WTC11 (cell line): Measurements from ENCODE around the gene CAPN13. TPM values are rescaled to one million over a fixed set of nuclear protein-coding genes. Genes with fewer than 3 reads are reported as not detected.

ENCODE experiments used
- ATAC-seq: fragments of 200-7000 bp; cut with Tn5 transposase; 2 replicates; pipeline ENCODE4 v1.10.0; 2021; ENCODE audit warnings: mild to moderate bottlenecking, moderate library complexity
- CTCF ChIA-PET: fragments of 300-600 bp; sonication (Branson Sonifier 250); formaldehyde crosslinking; loops from one replicate; lab custom pipeline; 2021; ENCODE audit warnings: antibody characterized with exemption; lab: Charles Lee
- POLR2A ChIA-PET: fragments of 350-600 bp; sonication (Branson Sonifier 250); formaldehyde crosslinking; loops from one replicate; lab custom pipeline; 2021; ENCODE audit warnings: antibody characterized with exemption; lab: Charles Lee
- DNase-seq: peaks from one replicate; pipeline ENCODE4 v3.0.0; 2021; ENCODE audit warnings: low spot score
- H3K27ac Mint-ChIP-seq: 2 replicates; pipeline ENCODE4 v1.8.0; 2021; ENCODE audit warnings: mixed read lengths
- H3K27me3 Mint-ChIP-seq: 2 replicates; pipeline ENCODE4 v1.8.0; 2021; ENCODE audit warnings: low read depth, mild to moderate bottlenecking, moderate library complexity, mixed read lengths
- H3K36me3 Mint-ChIP-seq: 2 replicates; pipeline ENCODE4 v1.8.0; 2021; ENCODE audit warnings: mixed read lengths
- H3K4me1 Mint-ChIP-seq: 2 replicates; pipeline ENCODE4 v1.8.0; 2022; ENCODE audit warnings: mixed read lengths
- H3K4me3 Mint-ChIP-seq: 2 replicates; pipeline ENCODE4 v1.8.0; 2021; ENCODE audit warnings: mild to moderate bottlenecking, moderate library complexity, mixed read lengths
- H3K9me3 Mint-ChIP-seq: 2 replicates; pipeline ENCODE4 v1.8.0; 2021; ENCODE audit warnings: mixed read lengths
- NFYB ChIP-seq: sonication (generic); formaldehyde crosslinking; conservative IDR thresholded peaks from 2 replicates; pipeline ENCODE4 v1.8.0; 2022; ENCODE audit warnings: low read depth, missing genetic modification reagents
- SMAD4 ChIP-seq: sonication (generic); formaldehyde crosslinking; IDR thresholded peaks from 2 replicates; pipeline ENCODE4 v1.8.0; 2022; ENCODE audit warnings: mild to moderate bottlenecking, missing genetic modification reagents
- SOX15 ChIP-seq: fragments of 250-450 bp; sonication (Bioruptor Pico); IDR thresholded peaks from 2 replicates; pipeline ENCODE4 v1.9.0; 2021; ENCODE audit warnings: mild to moderate bottlenecking
- ZNF138 ChIP-seq: sonication (generic); formaldehyde crosslinking; conservative IDR thresholded peaks from 2 replicates; pipeline ENCODE4 v1.8.1; 2022; ENCODE audit warnings: mild to moderate bottlenecking, moderate library complexity, missing genetic modification reagents
- ZNF423 ChIP-seq: fragments of 250-450 bp; sonication (Bioruptor Pico); IDR thresholded peaks from 2 replicates; pipeline ENCODE4 v2.1.2; 2022; ENCODE audit warnings: mild to moderate bottlenecking, moderate library complexity
- total RNA-seq: library from RNA; stranded (reverse); gene quantifications from 3 replicates; pipeline ENCODE4 v1.2.3, GENCODE V29; 2021
- TF ChIP-seq, protein P1 (sequence below): fragments of 250-450 bp; sonication (Bioruptor Pico); IDR thresholded peaks from 2 replicates; pipeline ENCODE4 v1.8.0; 2021; ENCODE audit warnings: mild to moderate bottlenecking
- TF ChIP-seq, protein P2 (sequence below): fragments of 250-450 bp; sonication (Bioruptor Pico); IDR thresholded peaks from 2 replicates; pipeline ENCODE4 v1.9.0; 2021; ENCODE audit warnings: mild to moderate bottlenecking, borderline replicate concordance
- TF ChIP-seq, protein P3 (sequence below): sonication (generic); formaldehyde crosslinking; IDR thresholded peaks from 2 replicates; pipeline ENCODE4 v1.8.1; 2023; ENCODE audit warnings: mild to moderate bottlenecking, missing genetic modification reagents
- TF ChIP-seq, protein P4 (sequence below): fragments of 250-450 bp; sonication (Bioruptor Pico); IDR thresholded peaks from 2 replicates; pipeline ENCODE4 v2.1.2; 2022; ENCODE audit warnings: mild to moderate bottlenecking, moderate library complexity
- TF ChIP-seq, protein P5 (sequence below): fragments of 250-450 bp; sonication (Bioruptor Pico); IDR thresholded peaks from 2 replicates; pipeline ENCODE4 v1.9.0; 2021; ENCODE audit warnings: mild to moderate bottlenecking
- TF ChIP-seq, protein P6 (sequence below): fragments of 250-450 bp; sonication (Bioruptor Pico); conservative IDR thresholded peaks from 2 replicates; pipeline ENCODE4 v1.9.0; 2021; ENCODE audit warnings: mild to moderate bottlenecking
- TF ChIP-seq, protein P7 (sequence below): sonication (generic); formaldehyde crosslinking; IDR thresholded peaks from 2 replicates; pipeline ENCODE4 v1.8.0; 2022; ENCODE audit warnings: missing genetic modification reagents
- TF ChIP-seq, protein P8 (sequence below): sonication (generic); formaldehyde crosslinking; IDR thresholded peaks from 2 replicates; pipeline ENCODE4 v1.8.0; 2022; ENCODE audit warnings: mild to moderate bottlenecking, missing genetic modification reagents

CAPN13 gene
- total RNA-seq, 1 experiment from 2014 or later, result 1.7 TPM

DNA sequence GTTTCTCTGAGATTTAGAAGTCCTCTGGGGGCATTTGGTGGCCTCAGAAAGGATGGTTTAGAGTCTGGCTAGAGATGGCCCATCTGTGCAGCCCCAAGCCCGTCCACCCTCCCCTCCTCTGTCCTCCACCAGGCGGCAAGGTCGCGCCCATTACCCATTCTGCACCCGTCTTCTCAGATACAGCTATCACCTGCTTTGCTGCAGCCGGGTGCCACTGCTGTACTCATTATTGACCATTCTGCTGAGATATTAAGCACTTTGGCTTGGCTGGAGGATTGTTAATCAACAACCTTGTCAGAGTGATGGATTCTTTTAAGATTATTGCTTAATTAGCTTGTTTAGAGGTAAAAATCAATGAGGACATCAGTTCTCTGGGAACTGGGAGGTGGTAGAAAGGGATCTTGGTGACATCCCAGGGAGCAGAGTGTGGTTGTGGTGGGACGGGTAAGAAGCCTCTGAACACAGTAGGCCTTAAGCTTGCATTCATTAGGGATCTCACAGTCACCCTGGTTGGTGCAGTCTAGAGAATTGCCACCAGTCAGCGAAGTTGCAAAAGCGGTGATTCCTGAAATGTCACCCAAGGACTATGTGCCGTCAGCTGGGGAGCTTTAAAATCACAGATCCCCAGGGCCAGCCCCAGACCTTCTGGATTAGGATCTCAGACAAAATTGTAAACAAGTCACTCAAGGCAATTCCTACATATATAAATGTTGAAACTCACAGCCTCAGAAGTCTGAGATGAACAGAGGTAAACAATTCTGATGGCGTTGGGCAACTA lies 90.9 kb downstream of the CAPN13 start:
- ATAC-seq (no peak), DNase-seq (no peak)
- H3K27ac Mint-ChIP-seq, result no peak overlapping the region
- 0 out of 2 replicates have a peak, but pooled peaks cover 3% of the 10 kb centered on the region for H3K36me3 Mint-ChIP-seq
- POLR2A ChIA-PET, result no interaction called here
- no peak overlapping the region for H3K4me3 Mint-ChIP-seq
- H3K9me3 Mint-ChIP-seq, result no peaks in the 10 kb centered on the region; the same call in 1 of the 2 replicates
- CTCF ChIA-PET, result interaction anchor here (1.0 to 3.3 kb wide), 10 partner anchors 24 to 617 kb away, joined by 3 to 29 read pairs (median 5); partner anchors contain the start of gene CAPN13
- no peaks in the 10 kb centered on the region for H3K4me1 Mint-ChIP-seq
- no peaks in the 10 kb centered on the region; the same call in 1 of the 2 replicates for H3K27me3 Mint-ChIP-seq
- TF ChIP-seq NFYB (CRISPR knock-in tag), result no peak
- TF ChIP-seq, protein P1, sequence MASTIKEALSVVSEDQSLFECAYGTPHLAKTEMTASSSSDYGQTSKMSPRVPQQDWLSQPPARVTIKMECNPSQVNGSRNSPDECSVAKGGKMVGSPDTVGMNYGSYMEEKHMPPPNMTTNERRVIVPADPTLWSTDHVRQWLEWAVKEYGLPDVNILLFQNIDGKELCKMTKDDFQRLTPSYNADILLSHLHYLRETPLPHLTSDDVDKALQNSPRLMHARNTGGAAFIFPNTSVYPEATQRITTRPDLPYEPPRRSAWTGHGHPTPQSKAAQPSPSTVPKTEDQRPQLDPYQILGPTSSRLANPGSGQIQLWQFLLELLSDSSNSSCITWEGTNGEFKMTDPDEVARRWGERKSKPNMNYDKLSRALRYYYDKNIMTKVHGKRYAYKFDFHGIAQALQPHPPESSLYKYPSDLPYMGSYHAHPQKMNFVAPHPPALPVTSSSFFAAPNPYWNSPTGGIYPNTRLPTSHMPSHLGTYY (CRISPR knock-in tag), result no peak
- TF ChIP-seq SOX15 (CRISPR knock-in tag), result no peak

DNA sequence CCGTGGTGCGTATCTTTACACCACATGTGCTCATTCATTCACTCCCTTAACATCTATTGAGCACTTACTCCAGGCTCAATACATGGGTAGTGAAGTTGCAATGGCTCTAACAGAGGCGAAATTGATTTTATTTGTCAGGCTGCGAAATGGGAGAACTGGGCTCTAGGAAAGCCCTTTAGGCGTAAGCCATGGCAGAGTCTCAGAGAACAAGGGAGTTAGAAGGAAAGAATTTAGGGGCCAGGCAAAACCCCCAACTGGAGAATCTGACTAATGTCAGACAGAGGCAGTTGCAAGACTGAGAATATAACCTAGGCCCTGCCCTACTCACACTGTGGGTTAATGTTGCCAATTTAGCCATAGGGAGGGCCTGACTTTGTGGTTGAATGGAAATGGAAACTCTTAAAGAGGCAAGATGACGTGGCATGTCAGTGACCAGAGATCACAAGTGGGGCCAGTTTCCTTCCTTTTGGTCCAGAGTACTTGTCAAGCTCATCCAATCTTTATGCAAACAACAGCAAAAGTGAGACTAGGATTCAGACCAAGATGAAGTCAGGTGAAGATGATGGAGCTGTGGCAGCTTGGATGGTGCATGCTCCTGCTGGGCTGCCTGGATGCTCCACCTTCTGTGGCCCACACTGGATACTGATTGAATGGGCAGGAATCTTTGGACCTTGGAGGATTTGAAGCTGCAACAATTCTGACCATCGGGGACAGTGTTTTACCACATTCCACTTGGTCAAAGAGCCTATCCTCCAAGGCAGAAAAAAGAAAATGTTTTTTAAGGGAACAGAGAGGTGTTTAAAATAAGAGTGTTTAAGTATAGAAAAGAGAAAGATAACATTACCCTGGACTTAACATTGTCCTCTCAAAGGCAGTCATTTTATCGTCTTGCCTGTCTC lies 92.2 kb downstream of the CAPN13 start:
- peaks cover 5% of the 10 kb centered on the region; the same call in 1 of the 2 replicates for H3K36me3 Mint-ChIP-seq
- ChIA-PET CTCF (interaction anchor here (0.6 to 3.3 kb wide), 23 partner anchors 26 to 618 kb away, joined by 3 to 29 read pairs (median 4); partner anchors contain the start of genes CAPN13 and GALNT14), POLR2A (no interaction called here)
- peak; percentile 13; the same call in 1 of the 2 replicates for ATAC-seq
- DNase-seq, result no peak
- H3K4me3 Mint-ChIP-seq, result no peak overlapping the region
- H3K27me3 Mint-ChIP-seq, result no peaks in the 10 kb centered on the region; the same call in 1 of the 2 replicates
- H3K4me1 Mint-ChIP-seq, result no peaks in the 10 kb centered on the region
- H3K9me3 Mint-ChIP-seq, result peaks cover 8% of the 10 kb centered on the region
- H3K27ac Mint-ChIP-seq, result no peak overlapping the region
- TF ChIP-seq ZNF138 (no peak), SMAD4 (CRISPR knock-in tag) (no peak), ZNF423 (CRISPR knock-in tag) (no peak), NFYB (CRISPR knock-in tag) (no peak)
- TF ChIP-seq, protein P2, sequence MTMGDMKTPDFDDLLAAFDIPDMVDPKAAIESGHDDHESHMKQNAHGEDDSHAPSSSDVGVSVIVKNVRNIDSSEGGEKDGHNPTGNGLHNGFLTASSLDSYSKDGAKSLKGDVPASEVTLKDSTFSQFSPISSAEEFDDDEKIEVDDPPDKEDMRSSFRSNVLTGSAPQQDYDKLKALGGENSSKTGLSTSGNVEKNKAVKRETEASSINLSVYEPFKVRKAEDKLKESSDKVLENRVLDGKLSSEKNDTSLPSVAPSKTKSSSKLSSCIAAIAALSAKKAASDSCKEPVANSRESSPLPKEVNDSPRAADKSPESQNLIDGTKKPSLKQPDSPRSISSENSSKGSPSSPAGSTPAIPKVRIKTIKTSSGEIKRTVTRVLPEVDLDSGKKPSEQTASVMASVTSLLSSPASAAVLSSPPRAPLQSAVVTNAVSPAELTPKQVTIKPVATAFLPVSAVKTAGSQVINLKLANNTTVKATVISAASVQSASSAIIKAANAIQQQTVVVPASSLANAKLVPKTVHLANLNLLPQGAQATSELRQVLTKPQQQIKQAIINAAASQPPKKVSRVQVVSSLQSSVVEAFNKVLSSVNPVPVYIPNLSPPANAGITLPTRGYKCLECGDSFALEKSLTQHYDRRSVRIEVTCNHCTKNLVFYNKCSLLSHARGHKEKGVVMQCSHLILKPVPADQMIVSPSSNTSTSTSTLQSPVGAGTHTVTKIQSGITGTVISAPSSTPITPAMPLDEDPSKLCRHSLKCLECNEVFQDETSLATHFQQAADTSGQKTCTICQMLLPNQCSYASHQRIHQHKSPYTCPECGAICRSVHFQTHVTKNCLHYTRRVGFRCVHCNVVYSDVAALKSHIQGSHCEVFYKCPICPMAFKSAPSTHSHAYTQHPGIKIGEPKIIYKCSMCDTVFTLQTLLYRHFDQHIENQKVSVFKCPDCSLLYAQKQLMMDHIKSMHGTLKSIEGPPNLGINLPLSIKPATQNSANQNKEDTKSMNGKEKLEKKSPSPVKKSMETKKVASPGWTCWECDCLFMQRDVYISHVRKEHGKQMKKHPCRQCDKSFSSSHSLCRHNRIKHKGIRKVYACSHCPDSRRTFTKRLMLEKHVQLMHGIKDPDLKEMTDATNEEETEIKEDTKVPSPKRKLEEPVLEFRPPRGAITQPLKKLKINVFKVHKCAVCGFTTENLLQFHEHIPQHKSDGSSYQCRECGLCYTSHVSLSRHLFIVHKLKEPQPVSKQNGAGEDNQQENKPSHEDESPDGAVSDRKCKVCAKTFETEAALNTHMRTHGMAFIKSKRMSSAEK (CRISPR knock-in tag), result no peak
- TF ChIP-seq, protein P3, sequence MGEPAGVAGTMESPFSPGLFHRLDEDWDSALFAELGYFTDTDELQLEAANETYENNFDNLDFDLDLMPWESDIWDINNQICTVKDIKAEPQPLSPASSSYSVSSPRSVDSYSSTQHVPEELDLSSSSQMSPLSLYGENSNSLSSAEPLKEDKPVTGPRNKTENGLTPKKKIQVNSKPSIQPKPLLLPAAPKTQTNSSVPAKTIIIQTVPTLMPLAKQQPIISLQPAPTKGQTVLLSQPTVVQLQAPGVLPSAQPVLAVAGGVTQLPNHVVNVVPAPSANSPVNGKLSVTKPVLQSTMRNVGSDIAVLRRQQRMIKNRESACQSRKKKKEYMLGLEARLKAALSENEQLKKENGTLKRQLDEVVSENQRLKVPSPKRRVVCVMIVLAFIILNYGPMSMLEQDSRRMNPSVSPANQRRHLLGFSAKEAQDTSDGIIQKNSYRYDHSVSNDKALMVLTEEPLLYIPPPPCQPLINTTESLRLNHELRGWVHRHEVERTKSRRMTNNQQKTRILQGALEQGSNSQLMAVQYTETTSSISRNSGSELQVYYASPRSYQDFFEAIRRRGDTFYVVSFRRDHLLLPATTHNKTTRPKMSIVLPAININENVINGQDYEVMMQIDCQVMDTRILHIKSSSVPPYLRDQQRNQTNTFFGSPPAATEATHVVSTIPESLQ (CRISPR knock-in tag), result no peak
- TF ChIP-seq, protein P4, sequence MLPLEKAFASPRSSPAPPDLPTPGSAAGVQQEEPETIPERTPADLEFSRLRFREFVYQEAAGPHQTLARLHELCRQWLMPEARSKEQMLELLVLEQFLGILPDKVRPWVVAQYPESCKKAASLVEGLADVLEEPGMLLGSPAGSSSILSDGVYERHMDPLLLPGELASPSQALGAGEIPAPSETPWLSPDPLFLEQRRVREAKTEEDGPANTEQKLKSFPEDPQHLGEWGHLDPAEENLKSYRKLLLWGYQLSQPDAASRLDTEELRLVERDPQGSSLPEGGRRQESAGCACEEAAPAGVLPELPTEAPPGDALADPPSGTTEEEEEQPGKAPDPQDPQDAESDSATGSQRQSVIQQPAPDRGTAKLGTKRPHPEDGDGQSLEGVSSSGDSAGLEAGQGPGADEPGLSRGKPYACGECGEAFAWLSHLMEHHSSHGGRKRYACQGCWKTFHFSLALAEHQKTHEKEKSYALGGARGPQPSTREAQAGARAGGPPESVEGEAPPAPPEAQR (CRISPR knock-in tag), result no peak
- TF ChIP-seq, protein P5, sequence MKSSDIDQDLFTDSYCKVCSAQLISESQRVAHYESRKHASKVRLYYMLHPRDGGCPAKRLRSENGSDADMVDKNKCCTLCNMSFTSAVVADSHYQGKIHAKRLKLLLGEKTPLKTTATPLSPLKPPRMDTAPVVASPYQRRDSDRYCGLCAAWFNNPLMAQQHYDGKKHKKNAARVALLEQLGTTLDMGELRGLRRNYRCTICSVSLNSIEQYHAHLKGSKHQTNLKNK (CRISPR knock-in tag), result no peak
- TF ChIP-seq, protein P6, sequence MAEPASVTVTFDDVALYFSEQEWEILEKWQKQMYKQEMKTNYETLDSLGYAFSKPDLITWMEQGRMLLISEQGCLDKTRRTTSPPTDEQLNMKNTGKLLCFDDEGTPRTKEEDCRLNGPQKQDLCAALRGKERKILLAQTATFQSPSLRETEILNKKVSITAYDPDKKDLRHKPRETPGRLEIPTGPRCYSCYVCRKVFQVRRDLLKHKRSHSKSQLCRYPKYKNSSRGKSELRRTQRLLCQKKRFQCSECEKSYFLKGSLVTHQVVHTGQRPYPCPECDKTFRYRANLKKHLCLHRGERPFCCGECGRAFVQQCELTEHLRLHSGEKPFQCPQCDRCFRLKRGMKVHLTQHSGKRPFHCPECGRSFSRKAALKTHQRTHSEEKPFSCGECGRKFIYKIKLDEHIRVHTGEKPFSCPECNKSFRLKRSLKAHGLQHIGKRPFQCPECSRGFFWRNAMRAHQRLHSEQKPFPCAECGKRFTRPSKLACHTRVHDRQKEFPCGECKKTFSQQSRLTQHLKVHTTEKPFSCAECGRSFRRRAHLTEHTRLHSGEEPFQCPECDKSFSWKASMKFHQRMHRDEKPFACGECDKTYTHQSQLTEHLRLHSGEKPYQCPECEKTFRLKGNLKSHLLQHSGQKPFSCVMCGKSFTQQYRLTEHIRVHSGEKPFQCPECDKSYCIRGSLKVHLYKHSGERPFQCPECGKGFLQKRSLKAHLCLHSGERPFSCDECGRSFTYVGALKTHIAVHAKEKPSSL, result no peak
- TF ChIP-seq, protein P7, sequence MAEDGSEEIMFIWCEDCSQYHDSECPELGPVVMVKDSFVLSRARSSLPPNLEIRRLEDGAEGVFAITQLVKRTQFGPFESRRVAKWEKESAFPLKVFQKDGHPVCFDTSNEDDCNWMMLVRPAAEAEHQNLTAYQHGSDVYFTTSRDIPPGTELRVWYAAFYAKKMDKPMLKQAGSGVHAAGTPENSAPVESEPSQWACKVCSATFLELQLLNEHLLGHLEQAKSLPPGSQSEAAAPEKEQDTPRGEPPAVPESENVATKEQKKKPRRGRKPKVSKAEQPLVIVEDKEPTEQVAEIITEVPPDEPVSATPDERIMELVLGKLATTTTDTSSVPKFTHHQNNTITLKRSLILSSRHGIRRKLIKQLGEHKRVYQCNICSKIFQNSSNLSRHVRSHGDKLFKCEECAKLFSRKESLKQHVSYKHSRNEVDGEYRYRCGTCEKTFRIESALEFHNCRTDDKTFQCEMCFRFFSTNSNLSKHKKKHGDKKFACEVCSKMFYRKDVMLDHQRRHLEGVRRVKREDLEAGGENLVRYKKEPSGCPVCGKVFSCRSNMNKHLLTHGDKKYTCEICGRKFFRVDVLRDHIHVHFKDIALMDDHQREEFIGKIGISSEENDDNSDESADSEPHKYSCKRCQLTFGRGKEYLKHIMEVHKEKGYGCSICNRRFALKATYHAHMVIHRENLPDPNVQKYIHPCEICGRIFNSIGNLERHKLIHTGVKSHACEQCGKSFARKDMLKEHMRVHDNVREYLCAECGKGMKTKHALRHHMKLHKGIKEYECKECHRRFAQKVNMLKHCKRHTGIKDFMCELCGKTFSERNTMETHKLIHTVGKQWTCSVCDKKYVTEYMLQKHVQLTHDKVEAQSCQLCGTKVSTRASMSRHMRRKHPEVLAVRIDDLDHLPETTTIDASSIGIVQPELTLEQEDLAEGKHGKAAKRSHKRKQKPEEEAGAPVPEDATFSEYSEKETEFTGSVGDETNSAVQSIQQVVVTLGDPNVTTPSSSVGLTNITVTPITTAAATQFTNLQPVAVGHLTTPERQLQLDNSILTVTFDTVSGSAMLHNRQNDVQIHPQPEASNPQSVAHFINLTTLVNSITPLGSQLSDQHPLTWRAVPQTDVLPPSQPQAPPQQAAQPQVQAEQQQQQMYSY (CRISPR knock-in tag), result no peak
- TF ChIP-seq, protein P8, sequence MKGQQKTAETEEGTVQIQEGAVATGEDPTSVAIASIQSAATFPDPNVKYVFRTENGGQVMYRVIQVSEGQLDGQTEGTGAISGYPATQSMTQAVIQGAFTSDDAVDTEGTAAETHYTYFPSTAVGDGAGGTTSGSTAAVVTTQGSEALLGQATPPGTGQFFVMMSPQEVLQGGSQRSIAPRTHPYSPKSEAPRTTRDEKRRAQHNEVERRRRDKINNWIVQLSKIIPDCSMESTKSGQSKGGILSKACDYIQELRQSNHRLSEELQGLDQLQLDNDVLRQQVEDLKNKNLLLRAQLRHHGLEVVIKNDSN (CRISPR knock-in tag), result no peak
